Activated T-cell treated with anti-CD3 and anti-CD28 coated beads for 24 hours (primary cell): ENCODE results near the gene ZNF236.
"Not testable (repeated sequence)": the region's sequence is repeated elsewhere in the genome, so short reads cannot be mapped to it uniquely, and the experiment has no call there.

Experiments
- DNase-seq: peaks from one replicate; pipeline ENCODE4 v3.0.0-alpha.2; 2020; ENCODE audit warnings: low read depth

ZNF236 gene

GRCh38 chr18:76822506-76823160 lies at the start of gene ZNF236:
Gene ZNF236 (plus strand): TSS chr18:76822557. CDS start chr18:76822608, 51 bp downstream.
- peak; percentile 58 for DNase-seq

DNA sequence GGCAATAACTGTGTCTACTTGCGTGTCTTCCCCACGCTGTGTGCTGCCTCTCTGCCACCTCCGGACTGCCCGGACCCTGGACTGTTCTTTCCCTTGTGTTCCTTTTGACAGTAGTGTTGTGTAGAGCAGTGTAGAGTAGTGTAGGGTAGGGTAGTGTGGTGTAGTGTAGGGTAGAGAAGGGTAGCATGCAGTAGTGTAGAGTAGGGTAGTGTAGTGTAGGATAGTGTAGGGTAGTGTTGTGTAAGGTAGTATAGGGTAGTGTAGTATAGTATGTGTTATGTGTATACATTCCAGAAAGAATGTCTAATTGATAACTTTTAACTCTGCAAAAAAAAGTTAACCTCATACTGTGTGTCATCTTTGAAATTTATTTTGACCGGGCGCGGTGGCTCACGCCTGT lies 49.7 kb upstream of the ZNF236 start:
- no peak for DNase-seq

GRCh38 chr18:76777036-76777435 lies 45.3 kb upstream of the ZNF236 start:
- not testable (repeated sequence) for DNase-seq

DNA sequence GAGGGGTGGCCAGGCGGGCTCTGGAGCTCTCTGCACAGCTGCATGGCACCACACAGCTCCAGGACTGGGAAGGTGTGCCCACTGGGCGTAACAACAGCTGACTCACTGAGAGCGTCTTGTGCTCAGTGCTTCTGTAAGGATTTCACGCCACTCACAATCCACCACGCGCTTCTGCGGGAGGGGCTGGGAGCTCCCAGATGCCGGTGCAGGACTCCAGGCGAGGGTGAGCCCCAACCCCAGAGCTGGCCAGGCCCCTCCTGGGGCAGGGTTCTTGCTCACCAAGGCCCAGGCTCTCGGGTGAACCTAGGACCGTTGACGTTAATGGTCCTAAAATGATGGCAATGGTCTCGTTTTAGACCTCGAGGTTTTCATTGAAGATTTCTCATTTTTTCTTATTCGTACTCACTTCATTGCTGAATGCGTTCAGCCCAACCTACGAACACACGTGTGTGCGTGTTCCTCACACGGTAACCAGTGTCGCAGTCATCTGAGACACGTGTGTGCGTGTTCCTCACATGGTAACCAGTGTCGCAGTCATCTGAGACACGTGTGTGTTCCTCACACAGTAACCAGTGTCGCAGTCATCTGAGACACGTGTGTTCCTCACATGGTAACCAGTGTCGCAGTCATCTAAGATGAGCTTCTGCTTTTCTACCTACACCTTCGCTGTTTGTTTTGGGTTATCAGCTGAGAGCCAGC lies 38.4 kb upstream of the ZNF236 start:
- DNase-seq: no peak

- no peak for DNase-seq
These were observed 36.5 kb upstream of the ZNF236 start for GRCh38 chr18:76785872-76786271.

DNA sequence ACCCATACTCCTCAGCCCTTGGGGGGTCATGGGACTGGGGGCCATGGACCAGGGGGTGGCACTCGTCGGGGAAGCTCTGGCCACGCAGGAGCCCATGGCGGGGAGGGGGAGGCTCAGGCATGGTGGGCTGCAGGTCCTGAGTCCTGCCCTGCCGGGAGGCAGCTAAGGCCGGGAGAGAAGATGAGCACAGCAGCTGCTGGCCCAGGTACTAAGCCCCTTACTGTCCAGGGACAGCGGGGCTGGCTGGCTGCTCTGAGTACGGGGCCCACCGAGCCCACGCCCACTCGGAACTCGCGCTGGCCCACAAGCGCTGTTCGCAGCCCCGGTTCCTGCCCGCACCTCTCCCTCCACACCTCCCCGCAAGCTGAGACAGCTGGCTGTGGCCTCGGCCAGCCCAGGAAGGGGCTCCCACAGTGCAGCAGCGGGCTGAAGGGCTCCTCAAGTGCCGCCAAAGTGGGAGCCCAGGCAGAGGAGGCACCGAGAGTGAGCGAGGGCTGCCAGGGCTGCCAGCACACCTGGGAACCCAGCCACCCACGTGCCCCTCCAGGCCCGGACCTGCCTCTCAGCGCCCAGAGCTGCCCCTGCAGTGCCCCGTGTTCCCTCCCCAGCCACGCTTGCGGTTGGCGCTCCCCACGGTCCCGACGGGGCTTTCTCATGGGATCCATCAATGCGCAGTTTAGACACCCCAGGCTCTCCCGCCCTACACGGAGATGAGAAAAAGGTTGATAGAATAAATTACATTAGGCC lies 33.6 kb upstream of the ZNF236 start:
- no peak for DNase-seq

DNA sequence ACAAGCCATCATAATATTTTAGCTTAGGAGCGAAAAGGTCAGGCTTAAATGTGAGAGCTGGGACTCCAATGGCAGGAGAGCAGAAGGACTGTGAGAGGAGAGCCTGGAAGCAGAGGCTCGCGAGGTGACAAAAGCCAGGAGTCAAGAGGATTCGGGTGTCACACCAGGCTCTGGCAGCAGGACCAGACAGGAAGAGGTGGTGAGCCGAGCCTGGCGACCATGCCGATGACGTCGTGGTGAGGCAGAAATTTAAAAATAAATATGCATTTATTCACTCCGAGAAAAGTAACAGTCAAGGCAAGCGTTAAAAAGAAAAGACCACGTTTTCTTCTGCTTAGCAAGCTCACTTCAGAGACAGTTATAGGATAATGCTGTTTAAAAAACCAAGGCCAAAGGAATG lies 31.3 kb upstream of the ZNF236 start:
- DNase-seq: no peak

DNA sequence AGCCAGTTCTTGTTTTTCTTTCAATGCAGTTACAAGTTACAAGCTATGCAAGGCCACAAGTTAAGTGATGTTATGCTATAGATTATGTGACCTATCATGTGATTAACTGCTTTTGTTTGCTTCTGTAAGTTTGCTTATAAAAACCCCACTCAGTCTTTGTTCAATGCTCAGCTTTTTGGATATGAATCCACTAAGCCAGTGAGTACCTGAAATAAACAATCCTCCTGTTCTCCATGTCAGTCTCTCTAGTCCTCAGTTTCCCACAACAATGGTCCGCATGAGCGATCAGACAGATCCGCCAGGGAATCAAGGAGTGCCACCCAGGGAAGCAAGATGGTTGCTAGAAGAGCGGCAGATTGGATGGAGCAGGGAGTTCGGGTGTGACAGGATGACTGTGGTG lies 30.7 kb upstream of the ZNF236 start:
- no peak for DNase-seq

- no peak for DNase-seq
These were observed 28.0 kb upstream of the ZNF236 start for GRCh38 chr18:76794326-76794725.

GRCh38 chr18:76801567-76802505 lies 20.5 kb upstream of the ZNF236 start:
- peak; percentile 33 for DNase-seq

DNA sequence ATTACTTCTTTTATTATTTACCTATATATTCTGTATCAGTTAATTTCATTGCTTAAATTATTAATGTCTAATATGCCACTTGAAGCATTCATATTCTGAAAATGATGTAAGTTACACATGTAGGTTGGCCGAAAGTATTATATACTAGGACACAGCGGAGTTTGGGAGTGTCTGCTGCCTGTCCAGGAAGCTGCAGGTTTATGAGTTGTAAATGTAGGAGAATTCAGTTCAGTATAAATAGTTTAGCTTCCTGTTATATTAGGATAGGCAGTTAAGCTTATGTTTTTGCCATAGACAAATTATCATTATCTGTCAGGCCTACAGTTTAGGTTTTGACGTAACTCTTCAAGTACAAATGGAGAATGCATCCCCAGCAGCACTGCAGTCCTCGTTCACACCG lies 18.9 kb upstream of the ZNF236 start:
- no peak for DNase-seq

GRCh38 chr18:76803814-76804213 lies 18.5 kb upstream of the ZNF236 start:
- peak; percentile 60 for DNase-seq

DNA sequence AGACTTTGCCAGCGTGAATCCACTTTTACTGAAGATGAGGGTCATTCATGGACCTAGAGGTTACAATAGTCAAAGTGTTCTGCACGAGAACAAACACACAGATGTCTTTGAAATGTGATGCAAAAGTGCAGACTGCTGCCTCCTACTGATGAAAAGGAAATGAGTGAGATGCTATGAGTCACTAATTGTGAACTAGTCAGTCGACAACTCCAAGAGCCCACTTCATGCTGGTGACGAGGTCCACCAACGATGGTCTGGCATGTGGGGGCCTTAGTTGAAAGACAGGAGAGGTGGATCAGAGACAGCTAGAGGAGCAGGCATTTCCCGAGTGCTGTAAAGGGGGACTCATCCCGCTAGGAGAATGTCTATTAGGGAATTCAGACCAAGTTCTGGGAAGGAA lies 17.1 kb upstream of the ZNF236 start:
- no peak for DNase-seq

DNA sequence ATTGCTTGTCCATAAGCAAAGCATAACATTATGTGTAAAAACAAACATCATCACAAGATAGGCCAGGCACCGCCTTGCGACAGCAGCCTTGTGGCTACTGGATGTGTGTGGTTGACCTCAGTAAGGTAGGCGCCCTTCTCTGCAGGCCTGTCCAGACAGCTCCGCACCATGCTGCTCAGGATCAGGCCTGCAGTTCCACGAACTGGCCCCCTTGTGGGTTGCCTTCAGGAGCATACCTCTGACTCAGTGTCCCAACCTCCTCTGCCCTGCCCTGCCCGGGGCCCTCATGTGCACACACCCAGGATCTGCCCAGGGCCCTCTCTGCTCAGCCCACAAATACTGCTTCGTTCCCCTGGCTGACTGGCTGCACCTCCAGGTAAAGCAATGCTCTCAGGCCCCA lies 16.1 kb upstream of the ZNF236 start:
- no peak for DNase-seq

DNA sequence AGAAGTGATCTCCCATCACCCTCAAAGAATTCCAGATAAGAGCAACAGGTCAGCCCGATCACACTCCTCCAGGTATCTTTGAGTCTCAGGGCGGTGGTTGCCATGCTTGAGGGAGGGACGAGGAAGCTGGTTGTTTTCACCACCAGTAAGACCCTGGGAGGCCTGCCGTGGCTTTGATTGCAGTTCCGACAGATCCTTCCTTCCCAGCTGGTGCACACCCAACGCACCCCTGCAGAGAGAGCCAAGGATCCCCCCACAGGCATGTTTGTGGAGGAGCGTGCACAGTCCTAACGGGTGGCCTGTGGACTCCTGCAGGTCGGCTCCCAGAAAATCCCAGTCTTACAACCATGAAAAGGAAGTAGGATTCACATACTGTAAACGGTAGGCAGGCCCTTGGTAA lies 13.8 kb upstream of the ZNF236 start:
- no peak for DNase-seq

DNA sequence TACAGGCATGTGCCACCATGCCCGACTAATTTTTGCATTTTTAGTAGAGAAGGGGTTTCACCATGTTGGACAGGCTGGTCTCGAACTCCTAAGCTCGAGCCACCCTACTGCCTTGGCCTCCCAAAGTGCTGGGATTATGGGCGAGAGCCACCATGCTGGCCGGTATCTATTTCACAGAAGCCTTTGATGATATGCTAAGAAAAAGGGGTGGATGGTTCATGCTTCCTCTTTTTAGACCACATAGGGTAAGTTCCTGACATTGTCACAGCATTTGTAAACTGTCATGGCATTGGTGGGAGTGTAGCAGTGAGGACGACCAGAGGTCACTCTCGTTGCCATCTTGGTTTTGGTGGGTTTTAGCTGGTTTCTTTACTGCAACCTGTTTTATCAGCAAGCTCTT lies 10.8 kb upstream of the ZNF236 start:
- not testable (repeated sequence) for DNase-seq

GRCh38 chr18:76814256-76814655 lies 8.1 kb upstream of the ZNF236 start:
- DNase-seq: no peak

DNA sequence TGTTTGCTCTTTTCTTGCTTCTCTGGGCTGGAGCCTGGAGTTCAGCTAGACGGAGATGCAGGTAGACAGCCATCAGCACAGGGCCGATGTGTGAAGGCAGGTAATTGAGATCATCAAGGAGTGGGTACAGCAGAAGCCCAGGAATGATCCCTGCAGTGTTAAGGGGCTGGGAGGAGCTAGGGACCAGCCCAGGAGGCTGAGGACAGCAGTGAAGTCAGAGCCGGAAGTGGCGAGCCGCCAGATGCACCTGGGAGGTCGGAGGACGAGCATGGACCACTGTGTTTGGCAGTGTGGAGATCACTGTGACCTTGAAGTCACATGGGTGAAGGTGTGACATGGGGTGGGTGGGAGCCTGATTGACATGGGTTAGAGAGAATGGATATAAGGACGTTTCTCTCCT lies 6.2 kb upstream of the ZNF236 start:
- no peak for DNase-seq

GRCh38 chr18:76817888-76818611 lies 4.3 kb upstream of the ZNF236 start:
- no peak for DNase-seq

- DNase-seq: no peak
These were observed 2.8 kb upstream of the ZNF236 start for GRCh38 chr18:76819411-76820136.
